ENCODE measurements around the gene GPR25. TPM values are rescaled to one million over a fixed set of nuclear protein-coding genes. Genes with fewer than 3 reads are reported as not detected.

The GPR25 gene
- total RNA-seq, 1 experiment from 2014 or later, result not detected

DNA sequence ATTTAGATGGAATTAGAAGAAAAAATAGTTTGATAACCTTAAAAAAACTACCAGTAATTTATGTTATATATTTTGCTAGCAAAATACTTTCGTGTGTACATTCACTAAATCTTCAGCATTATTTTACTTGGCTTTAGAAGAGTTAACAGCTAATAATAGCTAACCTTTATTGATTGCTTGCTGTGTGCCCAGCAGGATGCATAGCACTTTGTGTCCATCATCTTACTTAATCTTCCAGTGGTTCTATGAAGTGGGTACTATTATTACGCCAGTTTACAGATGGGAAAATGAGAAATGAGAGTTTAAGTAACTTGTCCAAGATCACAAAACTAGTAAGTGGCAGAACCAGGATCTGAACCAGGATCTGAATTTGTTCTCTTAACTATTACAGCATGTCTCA lies 41.7 kb upstream of the GPR25 start:
- peak overlapping the region; percentile 51 for H3K27ac Mint-ChIP-seq
- POLR2A ChIA-PET, result no interaction called here
- CTCF ChIA-PET, result no interaction called here
- DNase-seq (ENCODE audit: low spot score), result no peak
- no peak overlapping the region for H3K4me3 Mint-ChIP-seq
- no peak for ATAC-seq
- H3K36me3 Mint-ChIP-seq, result peaks cover 7% of the 10 kb centered on the region
- H3K9me3 Mint-ChIP-seq, result peaks cover 2% of the 10 kb centered on the region
- no peaks in the 10 kb centered on the region for H3K27me3 Mint-ChIP-seq (ENCODE audit: low read depth)
- TF ChIP-seq FOXK1 (CRISPR knock-in tag; IDR thresholded peaks at IDR 0.05), result no peak
- TF ChIP-seq NR1H2 (CRISPR knock-in tag; IDR thresholded peaks at IDR 0.05), result no peak
- no peak for TF ChIP-seq NR2C2 (CRISPR knock-in tag; IDR thresholded peaks at IDR 0.05)
- no peak for TF ChIP-seq JAZF1 (CRISPR knock-in tag; IDR thresholded peaks at IDR 0.05)
- no peak for TF ChIP-seq OVOL2 (CRISPR knock-in tag; IDR thresholded peaks at IDR 0.05; ENCODE audit: borderline replicate concordance)
- no peak for TF ChIP-seq USF2 (CRISPR knock-in tag; IDR thresholded peaks at IDR 0.05)
- TF ChIP-seq JUN (CRISPR knock-in tag; IDR thresholded peaks at IDR 0.05), result no peak
- no peak for TF ChIP-seq ZNF232 (CRISPR knock-in tag; IDR thresholded peaks at IDR 0.05)
- TF ChIP-seq, protein P1, sequence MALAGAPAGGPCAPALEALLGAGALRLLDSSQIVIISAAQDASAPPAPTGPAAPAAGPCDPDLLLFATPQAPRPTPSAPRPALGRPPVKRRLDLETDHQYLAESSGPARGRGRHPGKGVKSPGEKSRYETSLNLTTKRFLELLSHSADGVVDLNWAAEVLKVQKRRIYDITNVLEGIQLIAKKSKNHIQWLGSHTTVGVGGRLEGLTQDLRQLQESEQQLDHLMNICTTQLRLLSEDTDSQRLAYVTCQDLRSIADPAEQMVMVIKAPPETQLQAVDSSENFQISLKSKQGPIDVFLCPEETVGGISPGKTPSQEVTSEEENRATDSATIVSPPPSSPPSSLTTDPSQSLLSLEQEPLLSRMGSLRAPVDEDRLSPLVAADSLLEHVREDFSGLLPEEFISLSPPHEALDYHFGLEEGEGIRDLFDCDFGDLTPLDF (CRISPR knock-in tag; IDR thresholded peaks at IDR 0.05), result no peak
- no peak for TF ChIP-seq MAX (CRISPR knock-in tag; IDR thresholded peaks at IDR 0.05)
- TF ChIP-seq RORB (CRISPR knock-in tag; IDR thresholded peaks at IDR 0.05), result no peak
- H3K4me1 Mint-ChIP-seq, result peaks cover 5% of the 10 kb centered on the region; the same call in 1 of the 2 replicates

DNA sequence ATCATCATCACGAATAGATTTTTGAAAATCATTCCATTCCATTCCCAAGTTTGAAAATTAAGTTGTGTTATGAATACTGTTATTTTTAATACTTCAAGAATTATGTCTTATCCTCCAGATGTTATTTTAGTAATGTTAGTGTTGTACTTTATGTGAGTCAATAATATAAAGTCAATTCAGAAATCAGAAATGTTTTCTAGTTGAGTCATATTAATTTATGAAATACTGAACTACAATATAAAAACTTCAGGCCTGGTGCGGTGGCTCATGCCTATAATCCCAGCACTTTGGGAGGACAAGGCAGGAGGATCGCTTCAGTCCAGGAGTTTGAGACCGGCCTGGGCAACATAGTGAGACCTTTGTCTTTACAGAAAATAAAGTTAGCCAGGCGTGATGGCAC lies 38.4 kb upstream of the GPR25 start:
- Mint-ChIP-seq H3K36me3 (peaks cover 16% of the 10 kb centered on the region), H3K27ac (no peak overlapping the region), H3K9me3 (peaks cover 13% of the 10 kb centered on the region), H3K4me3 (no peak overlapping the region), H3K4me1 (no peaks in the 10 kb centered on the region), H3K27me3 (ENCODE audit: low read depth) (no peaks in the 10 kb centered on the region)
- no peak for DNase-seq (ENCODE audit: low spot score)
- TF ChIP-seq NFYB (CRISPR knock-in tag; conservative IDR thresholded peaks at IDR 0.05; ENCODE audit: low read depth) (no peak), ZSCAN18 (CRISPR knock-in tag; IDR thresholded peaks at IDR 0.05) (no peak), NR1H2 (CRISPR knock-in tag; IDR thresholded peaks at IDR 0.05) (no peak), GTF2I (CRISPR knock-in tag; conservative IDR thresholded peaks at IDR 0.05) (no peak), MAX (CRISPR knock-in tag; IDR thresholded peaks at IDR 0.05) (no peak), ZNF219 (CRISPR knock-in tag; IDR thresholded peaks at IDR 0.05; ENCODE audit: borderline replicate concordance) (no peak), NFATC4 (CRISPR knock-in tag; IDR thresholded peaks at IDR 0.05) (no peak), GABPB1 (CRISPR knock-in tag; IDR thresholded peaks at IDR 0.05) (no peak), SMAD3 (CRISPR knock-in tag; IDR thresholded peaks at IDR 0.05; ENCODE audit: borderline replicate concordance) (no peak), ZNF416 (CRISPR knock-in tag; IDR thresholded peaks at IDR 0.05) (no peak), ZNF532 (CRISPR knock-in tag; IDR thresholded peaks at IDR 0.05; ENCODE audit: borderline replicate concordance) (no peak), ZNF671 (CRISPR knock-in tag; IDR thresholded peaks at IDR 0.05) (no peak), ATF1 (CRISPR knock-in tag; IDR thresholded peaks at IDR 0.05) (no peak)
- TF ChIP-seq, protein P2, sequence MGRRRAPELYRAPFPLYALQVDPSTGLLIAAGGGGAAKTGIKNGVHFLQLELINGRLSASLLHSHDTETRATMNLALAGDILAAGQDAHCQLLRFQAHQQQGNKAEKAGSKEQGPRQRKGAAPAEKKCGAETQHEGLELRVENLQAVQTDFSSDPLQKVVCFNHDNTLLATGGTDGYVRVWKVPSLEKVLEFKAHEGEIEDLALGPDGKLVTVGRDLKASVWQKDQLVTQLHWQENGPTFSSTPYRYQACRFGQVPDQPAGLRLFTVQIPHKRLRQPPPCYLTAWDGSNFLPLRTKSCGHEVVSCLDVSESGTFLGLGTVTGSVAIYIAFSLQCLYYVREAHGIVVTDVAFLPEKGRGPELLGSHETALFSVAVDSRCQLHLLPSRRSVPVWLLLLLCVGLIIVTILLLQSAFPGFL (CRISPR knock-in tag; IDR thresholded peaks at IDR 0.05; ENCODE audit: borderline replicate concordance), result no peak
- TF ChIP-seq, protein P3, sequence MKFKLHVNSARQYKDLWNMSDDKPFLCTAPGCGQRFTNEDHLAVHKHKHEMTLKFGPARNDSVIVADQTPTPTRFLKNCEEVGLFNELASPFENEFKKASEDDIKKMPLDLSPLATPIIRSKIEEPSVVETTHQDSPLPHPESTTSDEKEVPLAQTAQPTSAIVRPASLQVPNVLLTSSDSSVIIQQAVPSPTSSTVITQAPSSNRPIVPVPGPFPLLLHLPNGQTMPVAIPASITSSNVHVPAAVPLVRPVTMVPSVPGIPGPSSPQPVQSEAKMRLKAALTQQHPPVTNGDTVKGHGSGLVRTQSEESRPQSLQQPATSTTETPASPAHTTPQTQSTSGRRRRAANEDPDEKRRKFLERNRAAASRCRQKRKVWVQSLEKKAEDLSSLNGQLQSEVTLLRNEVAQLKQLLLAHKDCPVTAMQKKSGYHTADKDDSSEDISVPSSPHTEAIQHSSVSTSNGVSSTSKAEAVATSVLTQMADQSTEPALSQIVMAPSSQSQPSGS (CRISPR knock-in tag; IDR thresholded peaks at IDR 0.05; ENCODE audit: borderline replicate concordance, low read depth), result no peak
- POLR2A ChIA-PET, result no interaction called here
- no peak for ATAC-seq
- CTCF ChIA-PET, result no interaction called here

Data from WTC11 (cell line).